ENCODE results near the gene SLC39A6.

DNA sequence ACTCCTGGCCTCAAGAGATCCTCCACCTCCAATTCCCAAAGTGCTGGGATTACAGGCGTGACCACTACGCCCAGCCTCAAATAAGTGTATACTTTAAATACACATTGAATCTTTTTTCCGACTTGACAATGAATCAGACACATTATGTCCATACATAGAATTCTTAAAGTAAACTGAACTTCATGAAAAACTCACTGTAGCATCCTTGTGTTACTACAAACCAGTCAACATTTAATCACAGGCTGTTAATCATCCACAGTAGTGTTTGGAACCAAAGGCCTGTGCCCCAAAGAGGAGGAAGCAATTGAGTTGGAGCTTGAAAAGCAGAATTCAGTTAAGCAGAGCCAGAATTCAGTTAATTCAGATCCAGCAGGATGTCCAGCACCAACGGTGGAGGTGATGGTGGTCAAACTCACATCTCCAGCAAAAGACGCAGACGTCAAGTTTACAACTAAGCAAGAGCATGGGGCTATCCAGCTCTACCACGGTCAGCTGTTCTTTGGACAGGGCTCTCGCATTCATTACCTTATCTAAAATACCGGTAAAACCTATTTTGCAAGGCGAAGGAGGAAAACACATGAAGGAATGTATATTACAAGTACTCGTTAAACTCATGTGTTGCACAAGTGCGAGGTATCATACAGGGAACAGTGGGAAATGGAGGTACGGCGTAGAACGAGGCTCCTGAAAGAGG lies 1.2 kb downstream of the SLC39A6 start:
- TF ChIP-seq, protein P1, sequence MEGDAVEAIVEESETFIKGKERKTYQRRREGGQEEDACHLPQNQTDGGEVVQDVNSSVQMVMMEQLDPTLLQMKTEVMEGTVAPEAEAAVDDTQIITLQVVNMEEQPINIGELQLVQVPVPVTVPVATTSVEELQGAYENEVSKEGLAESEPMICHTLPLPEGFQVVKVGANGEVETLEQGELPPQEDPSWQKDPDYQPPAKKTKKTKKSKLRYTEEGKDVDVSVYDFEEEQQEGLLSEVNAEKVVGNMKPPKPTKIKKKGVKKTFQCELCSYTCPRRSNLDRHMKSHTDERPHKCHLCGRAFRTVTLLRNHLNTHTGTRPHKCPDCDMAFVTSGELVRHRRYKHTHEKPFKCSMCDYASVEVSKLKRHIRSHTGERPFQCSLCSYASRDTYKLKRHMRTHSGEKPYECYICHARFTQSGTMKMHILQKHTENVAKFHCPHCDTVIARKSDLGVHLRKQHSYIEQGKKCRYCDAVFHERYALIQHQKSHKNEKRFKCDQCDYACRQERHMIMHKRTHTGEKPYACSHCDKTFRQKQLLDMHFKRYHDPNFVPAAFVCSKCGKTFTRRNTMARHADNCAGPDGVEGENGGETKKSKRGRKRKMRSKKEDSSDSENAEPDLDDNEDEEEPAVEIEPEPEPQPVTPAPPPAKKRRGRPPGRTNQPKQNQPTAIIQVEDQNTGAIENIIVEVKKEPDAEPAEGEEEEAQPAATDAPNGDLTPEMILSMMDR (IDR thresholded peaks at IDR 0.05), result no peak
- no peak for TF ChIP-seq POLR2A (IDR thresholded peaks at IDR 0.05)
